GM19468 (cell line): Measurements from ENCODE around the gene HEATR3.
"Not testable (repeated sequence)": the region's sequence is repeated elsewhere in the genome, so short reads cannot be mapped to it uniquely, and the experiment has no call there.

Source experiments
- ATAC-seq: cut with Tn5 transposase; IDR thresholded peaks from one replicate; pipeline ENCODE4 v1.9.1; 2021; ENCODE audit warnings: mild to moderate bottlenecking, moderate library complexity, moderate number of reproducible peaks; ENCODE audit not compliant: unreplicated experiment; ENCODE audit errors: extremely low read depth

HEATR3 gene

DNA sequence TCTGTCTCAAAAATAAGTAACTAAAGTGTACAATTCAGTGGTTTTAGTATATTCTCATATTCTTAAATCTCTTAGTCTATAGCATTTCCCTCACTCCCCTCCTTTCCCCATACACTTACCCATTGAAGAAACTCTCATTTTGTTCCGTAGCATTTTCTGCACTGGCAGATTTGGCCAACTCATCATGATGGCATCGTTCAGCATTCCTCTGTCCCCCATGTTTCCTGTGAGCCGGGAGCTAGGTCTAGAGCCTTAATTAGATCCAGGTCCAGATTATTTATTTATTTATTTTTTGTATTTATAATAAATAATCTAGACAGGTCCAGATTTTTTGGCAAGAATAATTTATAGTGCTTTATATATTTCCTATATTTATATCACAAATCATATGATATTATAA, 31.0 kb downstream of the HEATR3 start:
- no peak for ATAC-seq

GRCh38 chr16:50099957-50100648, 34.3 kb downstream of the HEATR3 start:
- no peak for ATAC-seq

DNA sequence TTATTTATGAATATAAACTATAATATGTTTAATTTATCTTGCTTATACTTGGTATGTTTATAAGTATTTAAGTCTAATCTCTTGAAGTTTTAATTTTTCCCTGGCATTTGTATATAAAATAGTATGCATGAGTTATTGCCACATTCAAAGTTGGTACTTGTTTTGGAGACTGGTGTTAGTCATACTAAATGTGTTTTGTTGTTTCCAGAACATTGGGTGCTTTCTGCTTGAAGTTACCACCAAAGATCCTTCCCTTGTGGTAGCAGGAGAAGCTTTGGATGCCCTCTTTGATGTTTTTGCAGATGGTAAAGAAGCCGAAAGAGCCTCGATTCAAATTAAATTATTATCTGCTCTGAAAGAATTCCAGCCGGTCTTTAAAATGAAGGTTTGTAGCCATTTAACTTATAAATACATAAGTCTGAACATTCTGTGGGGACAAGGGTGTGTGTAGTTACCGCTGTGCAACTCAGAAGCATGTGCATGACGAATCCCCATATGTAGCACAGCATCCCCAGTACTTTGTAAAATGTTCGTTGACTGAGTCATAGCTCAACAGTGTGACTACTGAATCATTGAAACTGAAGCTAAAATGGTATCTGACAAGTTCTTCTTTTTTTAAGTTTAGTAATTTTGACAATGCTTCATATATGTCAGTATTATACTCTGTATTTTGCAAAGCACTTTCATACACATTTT, 36.4 kb downstream of the HEATR3 start:
- no peak for ATAC-seq

DNA sequence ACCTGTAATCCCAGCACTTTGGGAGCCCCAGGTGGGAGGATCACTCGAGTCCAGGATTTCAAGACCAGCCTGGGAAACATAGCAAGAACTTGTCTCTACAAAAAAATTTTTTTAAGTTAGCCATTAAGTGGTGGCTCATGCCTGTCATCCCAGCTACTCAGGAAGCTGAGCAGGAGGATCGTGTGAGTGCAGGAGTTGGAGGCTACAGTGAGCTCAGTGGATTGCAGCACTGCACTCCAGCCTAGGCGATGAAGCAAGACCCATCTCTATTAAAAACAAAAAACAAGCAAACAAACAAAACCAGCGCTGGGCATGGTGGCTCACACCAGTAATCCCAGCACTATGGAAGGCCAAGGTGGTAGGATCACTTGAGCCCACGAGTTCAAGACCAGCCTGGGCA, 38.0 kb downstream of the HEATR3 start:
- no peak for ATAC-seq

GRCh38 chr16:50114357-50115129, 48.8 kb downstream of the HEATR3 start:
- ATAC-seq, result no peak

DNA sequence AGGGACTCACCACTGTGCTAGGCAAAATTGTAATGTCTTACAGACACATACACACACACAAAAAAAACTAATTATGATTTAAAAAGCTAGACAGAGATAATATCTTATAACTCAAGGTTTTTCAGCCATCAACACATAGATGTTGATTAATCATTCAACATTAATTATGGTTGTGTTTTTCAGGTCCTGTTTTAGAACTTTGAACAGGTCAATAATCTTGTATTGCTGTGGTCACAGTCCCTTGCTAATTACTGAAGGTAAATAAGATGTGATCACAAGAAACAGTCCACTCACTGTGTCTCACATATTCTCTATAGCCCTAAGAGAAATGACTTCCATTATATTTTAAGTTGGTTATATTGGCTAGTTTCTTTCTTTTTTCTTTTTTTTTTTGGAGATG, 54.9 kb downstream of the HEATR3 start:
- no peak for ATAC-seq

GRCh38 chr16:50121278-50121677, 55.5 kb downstream of the HEATR3 start:
- ATAC-seq, result no peak

DNA sequence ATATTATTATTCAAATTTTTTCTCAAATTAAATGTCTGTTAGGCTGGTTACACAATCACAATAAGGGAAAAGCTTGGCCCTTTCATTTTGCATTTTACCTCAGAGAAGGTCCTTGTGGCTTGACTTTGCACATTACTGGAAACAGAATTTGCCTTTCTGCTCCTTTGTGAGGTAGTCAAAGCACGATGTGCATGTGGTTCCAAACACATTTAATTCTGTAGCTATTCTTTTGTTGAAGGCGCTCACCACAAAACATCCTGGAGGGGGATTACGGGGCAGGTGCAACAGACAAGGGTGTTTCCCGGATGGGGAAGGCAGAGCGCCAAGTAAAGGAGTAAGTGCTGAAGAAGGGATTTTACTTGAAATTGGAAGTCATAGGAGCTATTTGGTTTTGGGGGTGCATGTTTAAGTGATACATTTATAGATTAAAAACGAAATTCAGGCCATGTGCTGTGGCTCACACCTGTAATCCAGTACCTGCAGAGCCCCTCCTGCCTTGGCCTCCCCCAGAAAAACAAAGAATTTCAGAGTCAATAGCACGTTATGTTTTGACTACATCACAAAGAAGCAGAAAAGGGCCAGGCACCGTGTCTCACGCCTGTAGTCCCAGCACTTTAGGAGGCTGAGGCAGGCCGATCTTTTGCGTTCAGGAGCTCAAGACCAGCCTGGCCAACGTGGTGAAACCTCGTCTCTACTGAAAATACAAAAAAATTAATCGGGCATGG, 56.1 kb downstream of the HEATR3 start:
- no peak for ATAC-seq

DNA sequence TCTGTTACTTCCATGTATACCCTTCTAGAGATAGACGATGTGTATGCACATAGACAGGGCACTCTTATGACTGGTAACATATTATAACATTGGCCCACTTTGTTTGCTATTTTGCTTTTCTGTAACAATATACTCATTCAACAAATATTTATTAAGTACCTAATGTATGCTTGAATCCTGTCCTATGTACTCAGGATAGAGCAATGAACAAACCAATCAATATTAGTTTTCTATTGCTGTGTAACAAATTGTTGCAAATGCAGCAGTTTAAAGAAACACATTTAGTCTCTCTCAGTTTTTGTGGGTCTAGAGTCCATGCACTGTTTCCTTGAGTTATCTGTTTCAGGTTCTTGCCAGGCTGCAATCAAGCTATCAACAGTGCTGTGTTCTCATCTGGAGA, 57.6 kb downstream of the HEATR3 start:
- ATAC-seq, result no peak

DNA sequence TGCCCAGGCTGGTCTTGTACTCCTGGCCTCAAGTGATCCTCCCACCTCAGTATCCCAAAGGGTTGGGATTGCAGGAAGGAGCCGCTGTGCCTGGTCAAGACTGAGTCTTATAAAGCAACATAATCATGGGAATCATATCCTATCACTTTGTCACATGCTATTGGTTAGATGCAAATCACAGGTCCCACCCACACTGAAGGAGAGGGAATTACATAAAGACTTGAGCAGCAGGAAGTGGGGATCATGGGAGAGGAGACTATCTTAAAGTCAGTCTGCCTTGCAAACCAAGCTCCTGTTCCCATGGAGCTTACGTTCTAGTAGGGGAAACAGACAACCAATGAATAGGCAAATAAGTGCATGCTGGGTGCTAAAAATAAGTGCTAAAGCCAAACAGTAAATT, 59.0 kb downstream of the HEATR3 start:
- no peak for ATAC-seq

- ATAC-seq, result no peak
Measured at GRCh38 chr16:50126183-50126582, 60.4 kb downstream of the HEATR3 start.

GRCh38 chr16:50132571-50132970, 66.8 kb downstream of the HEATR3 start:
- not testable (repeated sequence) for ATAC-seq

- no peak for ATAC-seq
Measured at GRCh38 chr16:50133214-50133613, 67.4 kb downstream of the HEATR3 start.

DNA sequence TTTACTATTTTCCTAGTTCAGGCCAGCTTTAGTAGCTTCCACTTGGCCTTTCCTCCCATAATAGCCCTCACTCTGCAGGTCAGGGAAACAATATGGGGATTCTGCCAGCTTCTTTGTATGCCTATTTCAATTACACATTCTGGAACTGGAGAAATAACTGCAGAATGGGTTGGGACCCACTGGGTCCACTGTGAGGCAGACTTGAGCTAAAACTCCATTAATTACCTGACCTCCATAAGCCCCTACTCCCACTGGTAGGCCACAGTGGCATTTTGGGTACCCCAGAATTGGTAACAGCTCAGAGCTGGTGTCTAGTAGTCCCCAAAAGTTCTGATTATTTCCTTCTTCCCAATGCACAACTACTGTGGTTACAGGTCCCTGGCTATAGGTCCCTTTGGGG, 70.6 kb downstream of the HEATR3 start:
- no peak for ATAC-seq

DNA sequence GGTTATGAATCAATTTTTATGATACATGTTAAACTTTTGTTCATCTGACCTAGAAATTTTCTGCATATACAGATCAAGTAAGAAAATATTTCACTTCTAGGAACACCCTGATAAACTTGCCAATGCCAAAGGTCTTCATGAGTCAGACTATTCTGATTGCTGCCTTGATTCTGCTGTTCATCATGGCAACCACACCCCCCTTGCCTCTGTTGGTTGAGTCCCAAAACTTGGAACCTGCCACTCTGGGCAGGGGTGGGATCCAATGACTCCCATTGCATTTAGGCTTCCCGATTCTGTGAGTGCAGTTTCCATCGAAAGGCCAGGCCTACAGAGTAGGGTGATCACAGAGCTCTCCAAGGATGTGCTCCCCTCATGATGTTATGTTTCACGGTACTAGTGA, 71.5 kb downstream of the HEATR3 start:
- ATAC-seq, result no peak

DNA sequence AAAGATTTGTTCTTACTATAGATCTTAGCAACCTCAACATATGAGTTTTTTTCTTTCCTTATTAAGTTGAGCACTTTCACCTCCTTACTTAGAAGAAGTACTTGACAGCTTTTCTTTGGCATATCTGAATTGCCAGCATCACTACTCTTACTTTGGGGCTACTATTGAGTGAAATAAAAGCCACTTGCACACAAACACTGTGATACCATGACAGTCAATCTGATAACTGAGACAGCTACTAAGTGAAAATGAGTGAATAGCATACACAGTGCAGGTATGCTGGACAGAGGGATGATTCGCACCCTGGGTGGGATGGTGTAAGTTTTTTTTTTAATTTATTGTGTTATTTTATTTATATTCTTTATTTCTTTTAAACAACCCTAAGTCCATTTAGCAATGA, 73.8 kb downstream of the HEATR3 start:
- no peak for ATAC-seq

DNA sequence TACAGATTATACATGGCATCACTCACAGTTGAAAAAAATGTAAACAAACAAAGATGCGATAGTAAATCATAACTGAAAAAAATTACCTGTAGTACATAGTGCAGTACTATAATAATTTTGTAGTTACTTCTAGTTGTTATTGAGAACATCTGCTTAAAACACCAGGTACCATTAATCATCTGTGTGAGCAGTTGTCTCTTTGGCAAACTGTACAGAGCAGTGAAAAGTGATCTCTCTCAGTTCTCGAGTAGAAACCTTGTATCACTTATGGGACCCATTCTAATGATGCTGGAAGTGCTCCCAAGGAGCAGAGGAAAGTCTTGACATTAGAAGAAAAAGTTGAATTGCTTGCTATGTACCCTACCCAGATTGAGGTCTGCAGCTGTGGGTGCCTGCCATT, 78.4 kb downstream of the HEATR3 start:
- ATAC-seq, result no peak

GRCh38 chr16:50146479-50147435, 81.0 kb downstream of the HEATR3 start:
- no peak for ATAC-seq

DNA sequence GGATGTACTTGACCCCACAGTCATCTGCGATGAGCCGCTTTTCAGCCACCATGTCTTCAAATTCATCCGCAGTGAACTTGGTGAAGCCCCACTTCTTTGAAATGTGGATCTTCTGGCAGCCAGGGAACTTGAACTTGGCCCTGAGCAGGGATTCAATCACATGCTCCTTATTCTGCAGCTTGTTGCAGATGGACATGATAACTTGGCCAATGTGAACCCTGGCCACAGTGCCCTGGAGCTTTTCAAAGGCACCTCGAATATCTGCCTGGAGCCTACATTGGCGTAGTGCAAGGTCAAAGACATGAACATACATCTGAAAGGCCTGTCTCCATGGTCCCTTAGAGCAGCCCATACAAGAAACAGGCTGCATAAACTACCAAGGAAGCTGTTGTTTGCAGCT, 85.6 kb downstream of the HEATR3 start:
- no peak for ATAC-seq

GRCh38 chr16:50151756-50152155, 86.0 kb downstream of the HEATR3 start:
- ATAC-seq, result no peak
